Hindlimb muscle (tissue), 1 donor: ENCODE results near the gene PTTG1IP. TPM values are rescaled to one million over a fixed set of nuclear protein-coding genes. Genes with fewer than 3 reads are reported as not detected.

ENCODE experiments used
- DNase-seq: peaks from one replicate; pipeline ENCODE4 v3.0.0-alpha.2; 2013
- polyA plus RNA-seq: library from polyadenylated mRNA; unstranded; fragments of 120-200 nt; gene quantifications from one replicate; pipeline ENCODE4 v1.2.1, GENCODE V29; 2013; ENCODE audit not compliant: insufficient read length

PTTG1IP gene
- polyA plus RNA-seq, 1 donor = 131 TPM

GRCh38 chr21:44819283-44820243 is 53.9 kb downstream of the PTTG1IP start:
- DNase-seq = no peak

DNA sequence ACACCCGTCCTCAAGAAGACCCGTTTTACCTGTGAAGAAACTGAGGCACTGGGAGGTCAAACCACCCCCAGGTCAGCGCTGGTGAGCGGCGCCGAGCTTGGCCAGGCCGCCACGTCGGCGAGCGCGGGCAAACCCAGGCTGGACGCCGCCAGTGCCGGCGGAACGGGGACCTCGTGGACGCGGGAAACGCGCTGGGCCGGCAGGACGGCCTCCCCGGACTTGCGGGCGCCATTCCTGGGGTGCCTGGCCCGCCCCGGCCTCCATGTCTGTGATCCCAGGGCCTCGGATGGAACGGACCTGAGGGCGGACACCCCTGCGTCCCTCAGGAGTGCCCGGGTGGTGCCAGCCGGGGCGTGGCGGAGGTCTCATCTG is 54.9 kb downstream of the PTTG1IP start:
- no peak for DNase-seq

GRCh38 chr21:44817914-44818639 is 55.4 kb downstream of the PTTG1IP start, which contains the start of gene SUMO3:
SUMO3 (minus strand) TSS chr21:44818062; CDS start chr21:44817968, 94 bp downstream.
- peak; percentile 91 for DNase-seq

GRCh38 chr21:44817506-44817880 is 56.0 kb downstream of the PTTG1IP start:
- peak; percentile 91 for DNase-seq

DNA sequence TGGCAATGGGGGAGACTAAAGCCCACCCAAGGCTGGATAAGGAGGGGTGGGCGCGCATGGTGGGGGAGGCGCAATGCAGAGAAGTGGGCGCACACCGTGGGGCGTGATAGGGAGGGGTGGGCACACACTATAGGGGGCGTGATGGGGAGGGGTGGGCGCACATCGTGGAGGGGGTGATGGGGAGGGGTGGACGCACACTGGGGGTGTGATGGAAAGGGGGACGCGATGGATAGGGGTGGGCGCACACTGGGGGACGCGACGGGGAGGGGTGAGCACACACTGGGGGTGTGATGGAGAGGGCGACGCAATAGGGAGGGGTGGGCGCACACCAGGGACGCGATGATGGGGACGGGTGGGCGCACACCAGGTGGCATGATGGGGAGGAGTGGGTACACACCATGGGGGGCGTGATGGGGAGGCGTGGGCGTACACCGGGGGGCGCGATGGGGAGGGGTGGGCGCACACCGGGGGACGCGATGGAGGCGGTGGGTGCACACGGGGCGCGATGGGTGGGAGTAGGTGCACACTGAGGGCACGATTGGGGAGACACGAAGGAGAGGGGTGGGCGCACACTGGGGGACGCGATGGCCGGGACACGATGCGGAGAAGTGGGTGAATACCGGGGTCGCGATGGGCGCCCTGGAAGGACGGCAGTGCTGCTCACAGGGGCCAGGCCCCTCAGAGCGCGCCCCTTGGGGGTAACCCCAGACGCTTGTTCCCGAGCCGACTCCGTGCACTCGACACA is 56.6 kb downstream of the PTTG1IP start:
- DNase-seq = no peak

DNA sequence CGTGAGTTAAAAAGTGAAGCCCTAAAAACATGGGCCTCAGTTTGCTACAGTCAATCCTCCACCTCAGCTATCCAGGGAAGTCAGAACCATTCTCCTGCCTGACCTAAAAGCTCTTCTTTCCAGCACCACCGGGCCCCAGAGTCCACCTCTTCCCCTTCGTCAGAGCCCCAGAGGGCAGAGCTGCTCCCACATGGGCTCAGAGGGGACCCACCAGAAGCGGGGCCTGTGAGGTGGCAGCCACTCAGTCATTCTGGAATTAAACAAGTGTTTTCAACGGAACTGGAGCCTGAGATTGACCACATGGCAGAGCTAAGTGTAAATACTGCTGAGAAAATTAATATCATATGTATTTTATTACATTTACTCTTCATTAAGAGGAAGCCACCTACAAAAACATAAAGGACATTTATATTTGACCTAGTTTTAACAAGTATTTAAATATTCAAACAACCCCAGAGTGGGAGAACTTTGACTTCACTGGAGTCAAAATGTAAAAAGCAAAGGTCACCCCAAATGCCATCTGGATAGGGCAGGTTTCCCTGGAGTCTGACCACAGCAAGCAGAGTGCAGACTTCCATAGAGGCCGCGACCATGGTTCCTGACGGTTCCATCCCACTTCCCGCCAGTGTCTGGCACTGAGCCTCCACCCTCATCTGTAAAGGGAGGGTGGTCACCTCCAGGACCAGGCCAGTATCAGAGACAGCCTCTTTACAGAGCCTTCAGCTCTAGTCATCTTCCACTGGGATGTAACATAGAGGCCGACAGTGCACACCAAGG is 57.5 kb downstream of the PTTG1IP start:
- no peak for DNase-seq

GRCh38 chr21:44815225-44815624 is 58.3 kb downstream of the PTTG1IP start:
- DNase-seq = no peak

DNA sequence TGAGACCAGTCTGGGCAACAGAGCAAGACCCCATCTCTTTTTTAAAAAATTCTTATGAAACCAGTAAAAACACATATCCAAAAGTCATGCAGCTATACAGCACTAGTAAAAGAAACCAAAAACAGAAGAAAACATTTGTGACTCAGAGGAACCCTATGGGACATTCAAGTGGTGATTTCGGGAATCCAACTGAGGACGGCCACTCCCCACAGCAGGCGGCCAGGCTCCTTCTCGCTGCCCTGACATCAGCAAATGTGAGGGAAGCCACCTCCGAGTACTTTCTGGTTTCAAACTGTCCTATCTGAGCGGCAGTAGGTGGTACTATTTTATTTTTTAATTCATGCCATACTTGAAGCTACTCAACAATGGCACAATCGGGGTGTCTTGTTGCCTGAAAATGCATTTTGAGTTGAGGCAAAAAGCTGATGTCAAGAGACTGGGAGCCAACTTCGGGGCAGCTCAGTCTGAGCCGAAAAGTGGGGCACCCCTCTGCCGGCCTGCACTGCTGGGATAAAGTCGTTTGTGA is 58.9 kb downstream of the PTTG1IP start:
- no peak for DNase-seq

GRCh38 chr21:44813727-44814126 is 59.8 kb downstream of the PTTG1IP start:
- no peak for DNase-seq

DNA sequence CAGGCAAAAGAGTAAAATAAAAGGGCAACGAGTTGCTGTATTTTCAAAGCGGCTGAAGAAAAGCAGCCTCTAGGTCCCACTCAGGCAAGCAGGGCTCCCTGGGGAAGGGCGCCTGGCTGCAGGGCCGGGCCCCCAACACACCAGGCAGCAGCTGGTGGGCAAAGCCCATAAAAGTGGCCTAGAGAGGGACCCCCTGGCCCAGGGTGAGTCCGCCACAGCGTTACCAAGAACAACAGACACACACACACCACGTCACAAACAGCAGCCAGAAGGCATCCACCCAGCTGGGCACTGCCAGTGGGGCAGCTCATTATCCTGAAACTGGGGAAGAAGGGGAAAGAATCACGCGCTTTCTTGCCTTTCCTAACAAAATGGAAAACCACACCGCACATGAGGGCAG is 60.3 kb downstream of the PTTG1IP start:
- DNase-seq = no peak

- no peak for DNase-seq
Measured at GRCh38 chr21:44812640-44813039, 60.9 kb downstream of the PTTG1IP start.

DNA sequence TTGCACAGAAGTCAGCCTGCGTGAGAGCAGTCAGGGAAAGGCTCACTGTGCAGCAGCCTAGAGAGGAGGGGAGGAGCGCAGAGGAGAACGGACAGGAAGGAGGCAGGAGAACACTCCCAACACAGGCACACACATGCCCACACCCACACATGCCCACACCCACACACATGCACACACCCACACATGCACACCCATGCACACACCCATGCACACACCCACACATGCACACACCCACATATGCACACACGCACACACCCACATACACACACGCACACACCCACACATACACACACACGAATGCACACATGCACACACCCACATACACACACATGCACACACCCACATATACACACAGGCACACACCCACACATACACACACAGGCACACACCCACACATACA is 62.7 kb downstream of the PTTG1IP start:
- DNase-seq = no peak

- DNase-seq = no peak
Measured at GRCh38 chr21:44805859-44806258, 67.6 kb downstream of the PTTG1IP start.

- DNase-seq = no peak
Measured at GRCh38 chr21:44805226-44805625, 68.3 kb downstream of the PTTG1IP start.

DNA sequence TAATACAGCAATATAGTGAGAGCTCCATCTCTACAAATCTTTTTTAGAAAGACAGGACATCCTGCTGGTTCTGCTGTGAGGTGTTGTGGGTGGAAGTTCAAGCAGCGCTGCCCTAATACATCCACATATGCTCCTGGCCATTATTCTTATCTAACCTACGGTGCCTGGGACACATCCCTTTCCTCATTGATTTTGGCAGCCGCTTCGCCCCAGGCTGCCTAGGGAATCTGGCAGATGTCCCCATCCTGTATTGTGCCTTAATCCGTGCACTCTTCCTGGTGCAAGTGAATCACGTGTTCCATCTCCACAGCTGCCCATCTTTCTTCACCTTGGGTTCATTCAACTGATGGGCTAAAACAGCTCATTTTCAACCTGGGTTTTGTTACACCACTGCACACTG is 68.7 kb downstream of the PTTG1IP start:
- no peak for DNase-seq

DNA sequence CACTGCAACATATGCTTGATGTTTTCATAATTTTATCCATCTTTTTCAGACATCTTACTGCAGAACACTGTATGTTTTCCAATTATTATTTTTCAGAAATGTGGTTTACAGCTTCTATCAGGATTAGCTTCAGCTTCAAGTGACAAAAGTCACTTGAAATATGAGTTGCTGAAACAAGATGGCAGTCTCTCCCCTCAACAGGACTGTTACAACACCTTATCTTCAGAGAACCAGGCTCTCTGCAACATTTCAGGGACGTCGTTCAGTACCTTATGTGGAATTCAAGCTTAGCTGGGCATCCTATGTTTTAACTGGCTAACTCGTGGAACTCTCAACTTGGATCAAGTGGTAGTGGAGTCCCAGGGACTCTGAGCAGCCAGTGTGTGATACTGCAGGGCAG is 69.8 kb downstream of the PTTG1IP start:
- DNase-seq = no peak

- no peak for DNase-seq
Measured at GRCh38 chr21:44802396-44803153, 70.9 kb downstream of the PTTG1IP start.

DNA sequence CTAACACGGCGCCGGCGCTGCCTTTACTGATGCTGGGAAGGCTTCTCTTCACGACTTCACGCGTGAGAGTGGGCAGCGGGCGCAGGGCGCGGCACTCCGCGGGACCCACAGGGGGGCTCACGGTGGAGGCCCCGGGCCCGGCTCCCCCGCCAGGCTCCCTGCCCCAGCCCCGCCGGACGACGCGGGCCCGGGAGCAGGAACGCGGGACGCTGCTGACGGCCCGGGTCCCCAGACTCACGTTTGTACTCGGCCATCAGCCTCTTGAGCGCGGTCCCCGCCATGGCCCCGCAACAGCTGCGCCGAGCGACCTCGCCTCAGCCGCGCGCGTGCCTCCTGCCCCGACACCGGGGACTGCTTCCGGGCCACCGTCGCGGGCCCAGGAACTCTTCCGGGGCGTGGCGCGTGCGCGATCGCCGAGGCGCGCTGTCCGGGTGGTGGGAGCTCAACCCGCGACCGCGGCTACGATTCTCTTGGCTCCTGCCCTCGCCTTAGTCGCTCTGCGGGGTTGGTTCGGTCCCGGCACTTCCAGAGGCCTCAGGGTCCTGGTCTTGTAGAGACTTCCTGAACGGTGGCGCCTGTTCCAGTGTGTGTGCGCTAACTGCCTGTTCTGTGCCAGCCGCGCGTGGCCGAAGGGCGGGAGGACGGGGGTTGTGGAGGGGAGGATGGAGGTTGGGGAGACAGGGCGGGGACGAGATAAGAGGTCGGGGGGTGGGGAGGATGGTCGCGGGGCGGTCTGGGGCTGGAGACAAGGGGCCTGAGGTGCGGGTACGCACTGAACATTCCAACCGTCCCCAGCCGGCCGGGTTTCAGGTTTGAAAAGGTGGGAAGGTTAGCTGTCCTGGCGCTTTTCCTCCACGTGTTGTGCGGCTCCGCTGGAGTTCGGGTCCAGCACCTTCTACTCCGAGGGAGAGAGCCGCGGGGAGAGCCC is 71.8 kb downstream of the PTTG1IP start, which contains the start of gene UBE2G2:
Gene UBE2G2 (minus strand): TSS at position 353 of the 928 bp plus-strand sequence. CDS start 72 bp downstream, at position 281.
- peak; percentile 88 for DNase-seq

GRCh38 chr21:44800971-44801467 is 72.5 kb downstream of the PTTG1IP start:
- DNase-seq = no peak

DNA sequence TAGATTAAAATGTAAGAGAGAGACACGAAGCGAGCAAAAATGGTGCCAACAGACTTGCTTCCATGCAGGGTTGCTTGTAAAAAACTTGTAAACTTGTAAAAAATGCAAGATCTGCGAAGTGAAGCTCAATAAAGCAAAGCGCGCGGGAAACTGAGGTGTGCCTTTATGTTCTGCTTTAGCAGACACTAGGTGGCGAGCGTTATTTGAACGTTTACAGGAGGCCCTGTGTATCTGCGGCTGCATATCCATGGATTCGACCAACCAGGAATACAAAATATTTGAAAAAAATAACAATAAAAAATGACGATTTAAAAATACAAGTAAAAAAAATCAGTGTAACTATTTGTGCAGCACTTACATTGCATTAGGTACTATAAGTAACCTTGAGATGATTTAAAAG is 73.4 kb downstream of the PTTG1IP start:
- DNase-seq = peak; percentile 44
